PC-3 (cell line): ENCODE measurements around the gene GNG11. TPM values are rescaled to one million over a fixed set of nuclear protein-coding genes. Genes with fewer than 3 reads are reported as not detected.

ENCODE experiments used
- ATAC-seq: fragments of 200-7000 bp; cut with Tn5 transposase; 2 replicates; pipeline ENCODE4 v1.9.1; 2020; ENCODE audit warnings: mild to moderate bottlenecking, moderate library complexity
- BruUV-seq: library from RNA; stranded (reverse); fragments of 400-500 nt; replicated peaks from 2 replicates; lab custom pipeline; 2021; lab: Mats Ljungman, UMichigan
- CTCF ChIA-PET: fragments of 300-600 bp; sonication (Branson Sonifier 250); formaldehyde crosslinking; loops from one replicate; lab custom pipeline; 2022; ENCODE audit warnings: antibody characterized with exemption; lab: Charles Lee
- POLR2A ChIA-PET: fragments of 300-600 bp; sonication (Branson Sonifier 250); formaldehyde crosslinking; loops from one replicate; lab custom pipeline; 2022; ENCODE audit warnings: antibody characterized with exemption; ENCODE audit not compliant: unreplicated experiment; lab: Charles Lee
- DNase-seq: peaks from one replicate; pipeline ENCODE4 v3.0.0-alpha.2; 2015
- H2AFZ ChIP-seq: fragments of 300-600 bp; sonication (generic); 2 replicates; pipeline ENCODE4 v1.6.0; 2016; ENCODE audit warnings: antibody characterized with exemption, low read length
- H3F3A ChIP-seq: fragments of 300-600 bp; sonication (generic); one replicate; pipeline ENCODE4 v1.6.0; 2017; ENCODE audit warnings: antibody characterized with exemption, low read length, control low read depth, mild to moderate bottlenecking; ENCODE audit not compliant: unreplicated experiment
- H3K27ac ChIP-seq: fragments of 300-600 bp; sonication (generic); 2 replicates; pipeline ENCODE4 v1.5.1; 2016; ENCODE audit warnings: mild to moderate bottlenecking, low read length
- H3K27me3 ChIP-seq: fragments of 300-600 bp; sonication (generic); 2 replicates; pipeline ENCODE4 v1.6.1; 2016; ENCODE audit warnings: low read length, mixed read lengths
- H3K36me3 ChIP-seq: fragments of 300-600 bp; sonication (generic); 2 replicates; pipeline ENCODE4 v1.6.1; 2016; ENCODE audit warnings: low read depth, mixed run types, low read length, mixed read lengths
- H3K4me1 ChIP-seq: fragments of 300-600 bp; sonication (generic); 2 replicates; pipeline ENCODE4 v1.5.1; 2016; ENCODE audit warnings: low read length; ENCODE audit not compliant: insufficient read depth
- H3K4me2 ChIP-seq: fragments of 300-600 bp; sonication (generic); 2 replicates; pipeline ENCODE4 v1.6.0; 2016; ENCODE audit warnings: low read length
- H3K4me3 ChIP-seq: fragments of 300-600 bp; sonication (generic); 2 replicates; pipeline ENCODE4 v1.5.1; 2016; ENCODE audit warnings: mild to moderate bottlenecking, low read length, mixed read lengths
- H3K79me2 ChIP-seq: fragments of 300-600 bp; sonication (generic); 2 replicates; pipeline ENCODE4 v1.6.1; 2017; ENCODE audit warnings: low read length, mixed read lengths
- H3K9ac ChIP-seq: fragments of 300-600 bp; sonication (generic); 2 replicates; pipeline ENCODE4 v1.6.0; 2016; ENCODE audit warnings: mild to moderate bottlenecking, low read length
- H3K9me2 ChIP-seq: fragments of 300-600 bp; sonication (generic); replicated peaks from 2 replicates; pipeline ENCODE4 v1.6.1; 2016; ENCODE audit warnings: mixed run types, low read length, mixed read lengths
- H3K9me3 ChIP-seq: fragments of 300-600 bp; sonication (generic); 2 replicates; pipeline ENCODE4 v1.6.1; 2016; ENCODE audit warnings: low read length, mixed read lengths
- H4K20me1 ChIP-seq: fragments of 300-600 bp; sonication (generic); 2 replicates; pipeline ENCODE4 v1.6.1; 2016; ENCODE audit warnings: low read length, mixed read lengths
- CTCF ChIP-seq: fragments of 300-600 bp; sonication (generic); conservative IDR thresholded peaks from 2 replicates; pipeline ENCODE4 v1.5.1; 2017; ENCODE audit warnings: antibody characterized with exemption, low read depth, mild to moderate bottlenecking, low read length
- EZH2 ChIP-seq: fragments of 300-600 bp; sonication (generic); IDR thresholded peaks from one replicate; pipeline ENCODE4 v1.6.1; 2017; ENCODE audit warnings: antibody characterized with exemption, mild to moderate bottlenecking, low read length; ENCODE audit not compliant: unreplicated experiment
- EZH2phosphoT487 ChIP-seq: fragments of 300-600 bp; sonication (generic); IDR thresholded peaks from 2 replicates; pipeline ENCODE4 v1.6.1; 2018; ENCODE audit warnings: mild to moderate bottlenecking, antibody characterized with exemption, low read length, borderline replicate concordance
- intact Hi-C: fragments of 100-400 bp; cut with micrococcal nuclease; formaldehyde crosslinking; loops from 2 replicates; pipeline ENCODE4 v1.9.0; 2023
- total RNA-seq: library from RNA; depleted of rRNA; stranded (reverse); fragments of >200 nt; gene quantifications from 2 replicates; pipeline ENCODE4 v1.2.3, GENCODE V29; 2014

Gene GNG11
- total RNA-seq, 1 experiment from 2014 or later: 3.0 TPM

- no TSS peak for BruUV-seq
- TF ChIP-seq EZH2 (no peak), CTCF (peak; percentile 38; the same call in 1 of the 2 replicates)
- DNase-seq (peak; percentile 87), ATAC-seq (peak; percentile 73)
- H3K9me3 ChIP-seq: no peaks in the 10 kb centered on the region
- peaks cover 9% of the 10 kb centered on the region for H4K20me1 ChIP-seq
- peaks cover 6% of the 10 kb centered on the region; the same call in 1 of the 2 replicates for H3K79me2 ChIP-seq
- peaks cover 6% of the 10 kb centered on the region; the same call in 1 of the 2 replicates for H3K36me3 ChIP-seq
- H2AFZ ChIP-seq: peak within 1 kb of the TSS; percentile 81
- peak within 1 kb of the TSS; percentile 90 for H3K27ac ChIP-seq
- no peaks in the 10 kb centered on the region for H3F3A ChIP-seq
- peak within 1 kb of the TSS; percentile 89 for H3K9ac ChIP-seq
- CTCF ChIA-PET: interaction anchor here (0.6 to 2.2 kb wide), 2 partner anchors 76 to 197 kb away, joined by 8 to 9 read pairs; no protein-coding TSS in a partner anchor
- POLR2A ChIA-PET: interaction anchor here (0.6 kb wide), 2 partner anchors 37 to 68 kb away, joined by 3 to 4 read pairs; no protein-coding TSS in a partner anchor
- no peaks in the 10 kb centered on the region for H3K27me3 ChIP-seq
- peak within 1 kb of the TSS; percentile 83 for H3K4me3 ChIP-seq
- H3K9me2 ChIP-seq: no peaks in the 10 kb centered on the region
- H3K4me1 ChIP-seq: peaks cover 15% of the 10 kb centered on the region
- intact Hi-C loops: loop anchor here (1.0 to 2.0 kb wide), 7 partner anchors 20 to 386 kb away; partner anchors contain the start of gene BET1
- peak within 1 kb of the TSS; percentile 83 for H3K4me2 ChIP-seq
Observed at GRCh38 chr7:93890464-93891068, 31.0 kb upstream of the GNG11 start, which contains the start of gene TFPI2. TSS of gene TFPI2 (minus strand) at chr7:93890753. CDS start at chr7:93890678, 75 bp downstream.

- intact Hi-C loops: no loop called here
- no TSS peak for BruUV-seq
- Histone ChIP-seq H3K9me2 (no peaks in the 10 kb centered on the region), H3K4me2 (no peak overlapping the region), H4K20me1 (no peaks in the 10 kb centered on the region), H3K36me3 (no peaks in the 10 kb centered on the region), H3K27ac (no peak overlapping the region), H3K9ac (no peak overlapping the region), H3K4me1 (peaks cover 5% of the 10 kb centered on the region; the same call in 1 of the 2 replicates), H3K79me2 (no peaks in the 10 kb centered on the region), H3F3A (no peaks in the 10 kb centered on the region), H3K4me3 (no peak overlapping the region), H2AFZ (no peak overlapping the region), H3K9me3 (no peaks in the 10 kb centered on the region), H3K27me3 (no peaks in the 10 kb centered on the region)
- CTCF ChIA-PET: no interaction called here
- DNase-seq (peak; percentile 30), ATAC-seq (no peak)
- POLR2A ChIA-PET: no interaction called here
- TF ChIP-seq EZH2 (no peak), EZH2phosphoT487 (no peak), CTCF (no peak)
Observed at GRCh38 chr7:93894426-93894825, 27.1 kb upstream of the GNG11 start.
